SU-DHL-6 (cell line): ENCODE data around the gene ADAT3.

Source experiments
- CTCF ChIP-seq: fragments of 200-600 bp; sonication (generic); IDR thresholded peaks from one replicate; pipeline ENCODE4 v1.5.1; 2017; ENCODE audit warnings: antibody characterized with exemption, mild to moderate bottlenecking, low read length, moderate library complexity; ENCODE audit not compliant: insufficient read depth, poor library complexity, severe bottlenecking
- EZH2phosphoT487 ChIP-seq: fragments of 200-600 bp; sonication (generic), shearing (Covaris generic); conservative IDR thresholded peaks from 2 replicates; pipeline ENCODE4 v1.6.1; 2018; ENCODE audit warnings: mild to moderate bottlenecking, antibody characterized with exemption, low read length, moderate library complexity, mixed read lengths

DNA sequence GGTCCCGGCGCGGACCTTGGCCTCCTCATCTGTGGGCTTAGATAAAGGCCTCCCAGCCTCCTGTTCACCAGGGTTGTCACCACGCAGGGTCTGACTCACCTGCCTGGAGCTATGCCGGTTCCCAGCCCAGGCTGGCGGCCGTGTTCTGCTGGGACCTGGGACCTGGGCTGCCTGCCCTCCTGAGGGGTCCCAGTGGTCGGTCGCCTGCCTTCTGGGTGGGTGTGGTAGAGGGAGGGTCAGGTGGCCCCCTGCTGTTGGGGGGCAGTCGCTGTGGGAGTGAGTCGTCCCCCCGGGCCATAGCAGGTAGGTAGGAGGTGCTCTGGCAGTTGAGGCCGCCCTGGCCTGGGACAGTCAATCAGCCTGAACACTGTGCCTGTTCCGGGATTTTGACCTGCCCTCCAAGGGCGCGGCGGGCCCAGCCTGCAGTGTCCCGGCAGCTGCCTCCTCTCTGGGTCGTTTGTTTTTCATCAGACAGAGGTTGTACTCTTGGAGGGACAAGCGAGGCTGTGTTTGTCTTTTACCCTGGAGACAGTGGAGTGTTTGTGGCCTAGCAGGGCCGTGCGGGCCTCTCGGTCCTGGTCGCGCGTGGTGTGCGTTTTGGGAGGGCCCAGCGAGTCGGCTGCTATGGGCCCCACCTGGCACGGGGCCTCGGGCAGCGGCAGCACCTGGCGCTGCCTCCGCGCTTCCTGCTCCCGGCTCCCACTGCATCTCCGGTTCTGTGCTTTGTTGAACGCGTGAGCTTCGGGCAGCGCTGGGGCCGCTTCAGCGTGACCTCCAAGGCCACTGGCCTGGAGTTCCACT, 2.6 kb downstream of the ADAT3 start:
- TF ChIP-seq CTCF (no peak), EZH2phosphoT487 (no peak)
